Measurements from ENCODE around the gene MPPED2.

GRCh38 chr11:30573951-30574350 lies 12.2 kb downstream of the MPPED2 start:
- TF ChIP-seq CTCF (IDR thresholded peaks at IDR 0.05) (no peak), POLR2A (IDR thresholded peaks at IDR 0.05) (no peak), EP300 (IDR thresholded peaks at IDR 0.05) (no peak)

Measured in tibial nerve (tissue), 4 donors.